ENCODE measurements around the gene IFITM5. TPM values are rescaled to one million over a fixed set of nuclear protein-coding genes. Genes with fewer than 3 reads are reported as not detected.
"Not testable (repeated sequence)": the region's sequence is repeated elsewhere in the genome, so short reads cannot be mapped to it uniquely, and the experiment has no call there.

The IFITM5 gene
- polyA plus RNA-seq, 3 donors: not detected

- DNase-seq (ENCODE audit: low read depth in 3 of 3, low spot score in 2 of 3): no peak
Measured at GRCh38 chr11:296171-297050, 2.9 kb downstream of the IFITM5 start.

- DNase-seq (ENCODE audit: low read depth in 3 of 3, low spot score in 2 of 3): no peak
Measured at GRCh38 chr11:295351-296170, 3.8 kb downstream of the IFITM5 start.

GRCh38 chr11:294780-295179 is 4.5 kb downstream of the IFITM5 start:
- DNase-seq (ENCODE audit: low read depth in 3 of 3, low spot score in 2 of 3): no peak

DNA sequence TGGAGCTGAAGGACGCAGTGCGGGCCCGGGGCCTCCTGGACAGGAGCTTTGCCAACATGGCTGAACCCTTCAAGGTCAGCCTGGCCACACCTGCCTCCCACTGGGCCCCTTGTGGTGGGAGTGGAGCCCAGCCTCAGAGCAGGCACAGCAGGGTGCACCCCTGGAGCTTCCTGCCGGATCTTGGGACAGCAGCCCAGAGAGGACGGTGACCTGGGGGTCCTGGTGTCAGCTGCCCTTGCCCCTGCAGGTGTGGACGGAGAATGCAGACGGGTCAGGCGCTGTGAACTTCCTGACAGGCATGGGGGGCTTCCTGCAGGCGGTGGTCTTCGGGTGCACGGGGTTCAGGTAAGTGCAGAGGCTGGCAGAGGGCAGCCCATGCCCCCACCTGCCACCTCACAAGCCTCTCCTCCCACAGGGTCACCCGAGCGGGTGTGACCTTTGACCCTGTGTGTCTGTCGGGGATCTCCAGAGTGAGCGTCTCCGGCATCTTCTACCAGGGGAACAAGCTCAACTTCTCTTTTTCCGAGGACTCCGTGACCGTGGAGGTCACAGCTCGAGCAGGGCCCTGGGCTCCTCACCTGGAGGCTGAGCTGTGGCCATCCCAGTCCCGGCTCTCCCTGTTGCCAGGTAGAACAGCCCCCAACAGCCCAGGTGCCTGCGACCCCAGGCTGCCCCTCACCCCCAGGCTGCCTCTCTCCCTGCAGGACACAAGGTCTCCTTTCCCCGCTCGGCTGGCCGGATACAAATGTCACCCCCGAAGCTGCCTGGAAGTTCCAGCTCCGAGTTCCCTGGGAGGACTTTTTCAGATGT is 5.3 kb downstream of the IFITM5 start:
- DNase-seq (ENCODE audit: low read depth in 3 of 3, low spot score in 2 of 3): no peak

DNA sequence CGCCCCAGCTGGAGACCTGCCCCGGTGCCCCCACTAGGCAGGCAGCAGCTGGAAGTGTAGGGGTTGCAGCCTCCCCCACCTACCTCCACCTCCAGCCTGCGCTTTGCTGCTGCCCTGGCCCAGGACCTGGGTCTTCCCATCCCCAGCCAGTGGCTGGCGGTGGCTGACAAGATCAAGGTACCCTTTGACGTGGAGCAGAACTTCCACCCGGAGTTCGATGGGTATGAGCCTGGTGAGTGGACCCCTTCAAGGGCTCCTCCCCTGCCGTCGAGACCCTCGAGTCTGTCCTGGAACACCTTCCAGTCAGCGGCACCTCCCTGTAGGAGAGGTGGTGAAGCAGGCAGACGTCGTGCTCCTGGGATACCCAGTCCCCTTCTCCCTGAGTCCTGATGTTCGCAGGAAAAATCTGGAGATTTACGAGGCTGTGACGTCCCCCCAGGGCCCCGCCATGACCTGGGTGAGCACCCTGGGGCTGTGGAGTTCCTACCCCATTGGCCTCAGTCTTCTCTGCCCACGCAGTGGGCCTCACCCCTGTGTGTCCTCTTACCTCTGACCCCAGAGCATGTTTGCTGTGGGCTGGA is 6.0 kb downstream of the IFITM5 start:
- no peak for DNase-seq (ENCODE audit: low read depth in 3 of 3, low spot score in 2 of 3)

- DNase-seq (ENCODE audit: low read depth in 3 of 3, low spot score in 2 of 3): no peak
Measured at GRCh38 chr11:292211-293121, 6.9 kb downstream of the IFITM5 start.

DNA sequence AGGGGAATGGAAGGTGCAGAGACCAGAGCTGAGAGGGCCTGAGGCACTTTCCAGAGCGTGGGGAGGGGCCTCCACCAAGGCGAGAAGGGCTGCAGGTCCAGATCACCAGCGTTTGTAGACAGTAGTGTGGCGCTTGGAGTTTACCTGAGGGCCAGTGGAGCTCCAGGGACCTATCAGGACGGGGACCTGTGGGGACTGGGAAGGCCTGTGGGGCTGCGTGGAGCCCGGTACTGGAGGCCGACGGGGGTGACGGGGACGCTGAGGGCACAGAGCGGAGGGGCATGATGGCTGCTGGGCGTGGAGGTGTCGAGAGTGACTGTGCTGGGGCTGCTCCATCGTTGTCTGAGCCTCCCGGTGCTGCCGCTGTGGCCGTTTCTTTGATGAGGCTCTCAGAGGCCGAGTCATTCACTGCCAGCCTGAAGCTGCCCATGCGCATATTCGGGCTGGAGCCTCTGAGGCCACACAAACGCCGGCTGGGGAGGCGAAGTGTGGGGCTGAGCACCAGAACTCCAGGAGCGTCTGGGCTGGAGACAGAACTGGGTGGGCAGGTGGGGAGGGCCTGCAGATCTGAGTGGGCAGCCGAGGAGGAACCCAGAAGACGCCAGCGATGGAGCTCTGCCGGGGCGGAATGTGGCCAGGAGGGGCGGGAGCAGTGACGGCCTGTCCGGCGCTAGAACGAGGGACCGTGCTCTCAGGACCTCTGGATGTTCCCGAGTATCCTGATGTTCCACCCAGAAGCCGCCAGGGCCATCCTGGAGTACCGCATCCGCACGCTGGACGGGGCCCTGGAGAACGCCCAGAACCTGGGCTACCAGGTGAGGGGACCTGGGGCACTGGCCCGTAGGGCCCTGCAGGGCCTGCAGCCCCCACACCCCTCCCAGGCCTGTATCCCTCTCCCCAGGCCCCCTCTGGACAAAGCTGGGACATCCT is 7.8 kb downstream of the IFITM5 start:
- no peak for DNase-seq (ENCODE audit: low read depth in 3 of 3, low spot score in 2 of 3)

- DNase-seq (ENCODE audit: low read depth in 3 of 3, low spot score in 2 of 3): no peak
Measured at GRCh38 chr11:290621-291231, 8.6 kb downstream of the IFITM5 start.

- no peak for DNase-seq (ENCODE audit: low read depth in 3 of 3, low spot score in 2 of 3)
Measured at GRCh38 chr11:289712-290620, 9.4 kb downstream of the IFITM5 start.

DNA sequence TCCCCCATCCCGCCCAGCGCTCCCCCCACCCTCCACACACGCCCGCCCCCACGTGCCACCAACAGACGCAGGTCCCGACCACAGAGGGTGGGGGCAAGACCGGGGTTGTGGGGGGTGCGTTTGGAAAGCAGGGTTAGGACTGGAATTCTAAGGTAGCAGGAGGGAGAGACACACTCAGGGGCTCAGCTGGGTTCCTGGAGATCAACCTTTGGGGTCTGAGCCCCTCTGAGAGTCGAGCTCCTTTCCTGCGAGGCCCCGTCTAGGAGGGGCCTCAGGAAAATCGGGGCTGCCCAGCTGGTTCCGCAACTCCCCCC is 10.0 kb downstream of the IFITM5 start:
- no peak for DNase-seq (ENCODE audit: low read depth in 3 of 3, low spot score in 2 of 3)

GRCh38 chr11:288478-289397 is 10.6 kb downstream of the IFITM5 start, which contains the start of gene PGGHG:
TSS of gene PGGHG (plus strand) at chr11:289126. CDS start at chr11:289817, 691 bp downstream.
- no peak for DNase-seq (ENCODE audit: low read depth in 3 of 3, low spot score in 2 of 3)

DNA sequence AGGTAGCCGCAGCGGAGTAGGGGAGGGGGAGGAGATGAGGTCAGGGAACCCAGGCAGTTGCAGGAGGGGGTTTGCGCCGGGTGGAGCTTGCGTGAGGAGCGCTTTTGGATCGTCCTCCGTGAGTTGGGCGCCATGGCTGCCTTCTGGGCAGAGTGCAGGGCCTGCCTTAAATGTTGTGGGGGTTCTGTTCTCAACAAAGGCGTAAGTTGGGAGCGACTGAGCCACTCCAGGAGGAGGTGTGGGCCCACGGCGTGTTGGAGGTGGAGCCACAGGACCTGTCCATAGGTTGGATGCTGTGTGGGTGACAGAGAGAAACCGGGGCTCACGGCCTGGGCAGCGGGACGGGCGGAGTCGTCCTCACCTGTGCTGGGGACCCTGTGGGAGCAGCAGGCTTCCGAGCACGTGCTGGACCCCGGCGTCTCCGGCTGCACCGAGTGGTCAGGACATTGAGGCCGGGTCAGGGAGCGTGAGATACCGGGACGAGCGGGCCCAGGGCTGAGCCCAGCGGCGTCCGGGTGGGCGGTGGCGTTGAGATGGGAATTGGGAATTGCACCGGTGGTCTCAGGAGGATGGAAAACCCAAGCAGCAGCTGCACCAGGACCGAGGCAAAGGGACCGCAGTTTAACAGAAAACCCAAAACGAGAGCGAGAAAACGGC is 11.4 kb downstream of the IFITM5 start:
- no peak for DNase-seq (ENCODE audit: low read depth in 3 of 3, low spot score in 2 of 3)

DNA sequence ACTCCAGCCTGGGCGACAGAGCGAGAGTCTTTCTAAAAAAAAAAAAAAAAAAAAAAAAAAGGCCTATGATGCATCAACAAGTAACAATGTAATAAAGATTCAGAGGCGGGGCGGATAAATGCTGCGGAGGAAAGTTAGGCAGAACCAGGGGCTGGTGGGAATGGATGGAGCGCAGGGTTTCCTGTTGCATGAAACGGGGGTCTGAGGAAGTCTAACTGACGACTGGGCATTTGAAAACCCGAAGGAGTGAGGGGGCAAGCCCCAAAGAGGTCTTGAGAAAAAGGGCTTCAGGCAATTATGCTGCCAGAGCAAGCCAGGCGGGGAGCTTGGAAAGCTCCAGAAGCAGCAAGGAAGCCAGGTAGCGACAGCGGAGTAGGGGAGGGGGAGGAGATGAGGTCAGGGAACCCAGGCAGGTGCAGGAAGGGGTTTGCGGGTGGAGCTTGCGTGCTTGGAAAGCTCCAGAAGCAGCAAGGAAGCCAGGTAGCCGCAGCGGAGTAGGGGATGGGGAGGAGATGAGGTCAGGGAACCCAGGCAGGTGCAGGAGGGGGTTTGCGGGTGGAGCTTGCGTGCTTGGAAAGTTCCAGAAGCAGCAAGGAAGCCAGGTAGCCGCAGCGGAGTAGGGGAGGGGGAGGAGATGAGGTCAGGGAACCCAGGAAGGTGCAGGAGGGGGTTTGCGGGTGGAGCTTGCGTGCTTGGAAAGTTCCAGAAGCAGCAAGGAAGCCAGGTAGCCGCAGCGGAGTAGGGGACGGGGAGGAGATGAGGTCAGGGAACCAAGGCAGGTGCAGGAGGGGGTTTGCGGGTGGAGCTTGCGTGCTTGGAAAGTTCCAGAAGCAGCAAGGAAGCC is 12.1 kb downstream of the IFITM5 start:
- DNase-seq (ENCODE audit: low read depth in 3 of 3, low spot score in 2 of 3): not testable (repeated sequence)

DNA sequence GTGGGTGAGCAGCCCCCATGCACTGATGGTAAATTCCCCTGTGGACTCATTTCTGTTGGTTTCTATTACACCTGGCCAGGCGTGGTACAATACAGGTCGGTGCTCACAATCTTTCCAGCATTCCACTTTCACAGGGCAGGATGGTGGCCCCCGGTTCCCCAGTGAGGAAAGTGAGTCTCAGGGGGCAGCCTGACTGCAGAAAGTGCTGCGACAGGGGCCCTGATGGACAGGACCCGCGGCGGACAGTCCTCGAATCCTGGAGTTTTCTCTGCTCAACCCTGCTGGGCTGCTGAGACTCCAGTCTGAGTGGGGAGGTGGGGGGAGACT is 13.5 kb downstream of the IFITM5 start:
- no peak for DNase-seq (ENCODE audit: low read depth in 3 of 3, low spot score in 2 of 3)

Data from right renal cortex interstitium (tissue), 3 donors.